RPMI7951 (cell line): ENCODE measurements around the gene CC2D1A. TPM values are rescaled to one million over a fixed set of nuclear protein-coding genes. Genes with fewer than 3 reads are reported as not detected.

Source experiments
- DNase-seq: peaks from one replicate; pipeline ENCODE4 v3.0.0-alpha.2; 2012; ENCODE audit warnings: low read depth
- total RNA-seq: library from RNA; depleted of rRNA; stranded (reverse); fragments of >200 nt; shearing (Covaris generic); gene quantifications from 2 replicates; pipeline ENCODE4 v1.2.3, GENCODE V29; 2014; rRNA removed

CC2D1A gene
- total RNA-seq = 14.7 and 15.7 TPM in 2 replicates

GRCh38 chr19:13905634-13906520, at the start of gene CC2D1A, which contains the start of gene BRME1:
TSS of gene CC2D1A (plus strand) at chr19:13906201. CDS start at chr19:13906442, 241 bp downstream.
TSS of gene BRME1 (minus strand) at chr19:13906117. CDS start at chr19:13904892, 1,225 bp downstream.
- DNase-seq = peak; percentile 84

- no peak for DNase-seq
These were observed 49.5 kb upstream of the CC2D1A start for GRCh38 chr19:13856497-13856896.

- DNase-seq = no peak
These were observed 46.6 kb upstream of the CC2D1A start for GRCh38 chr19:13859361-13859880.

GRCh38 chr19:13860679-13861391, 45.2 kb upstream of the CC2D1A start:
- no peak for DNase-seq

GRCh38 chr19:13861392-13861713, 44.6 kb upstream of the CC2D1A start:
- peak; percentile 56 for DNase-seq

- peak; percentile 97 for DNase-seq
These were observed 44.1 kb upstream of the CC2D1A start for GRCh38 chr19:13861714-13862531.

GRCh38 chr19:13864046-13864666, 41.8 kb upstream of the CC2D1A start:
- DNase-seq = no peak

- no peak for DNase-seq
These were observed 41.1 kb upstream of the CC2D1A start for GRCh38 chr19:13864667-13865570.

- DNase-seq = peak; percentile 36
These were observed 40.2 kb upstream of the CC2D1A start for GRCh38 chr19:13865571-13866462.

GRCh38 chr19:13866463-13867046, 39.4 kb upstream of the CC2D1A start:
- no peak for DNase-seq

GRCh38 chr19:13868663-13869062, 37.3 kb upstream of the CC2D1A start:
- DNase-seq = no peak

GRCh38 chr19:13869281-13869680, 36.7 kb upstream of the CC2D1A start:
- DNase-seq = no peak

- DNase-seq = no peak
These were observed 35.1 kb upstream of the CC2D1A start for GRCh38 chr19:13870873-13871272.

GRCh38 chr19:13872339-13872694, 33.7 kb upstream of the CC2D1A start:
- DNase-seq = no peak

GRCh38 chr19:13872695-13873389, 33.2 kb upstream of the CC2D1A start:
- peak; percentile 35 for DNase-seq

- peak; percentile 50 for DNase-seq
These were observed 32.0 kb upstream of the CC2D1A start for GRCh38 chr19:13873834-13874515.

- DNase-seq = no peak
These were observed 30.2 kb upstream of the CC2D1A start for GRCh38 chr19:13875824-13876223.

GRCh38 chr19:13876834-13877233, 29.2 kb upstream of the CC2D1A start, which contains the start of gene NANOS3:
TSS of gene NANOS3 (plus strand) at chr19:13877134. CDS start at chr19:13877249, 115 bp downstream.
- DNase-seq = no peak
